ENCODE results near the gene KRTAP21-1. TPM values are rescaled to one million over a fixed set of nuclear protein-coding genes. Genes with fewer than 3 reads are reported as not detected.

KRTAP21-1 gene
- total RNA-seq, 1 donor from 2014 or later: not detected

Other genes with a start within 250 kb of the KRTAP21-1 start
- gene KRTAP19-6, start 213.6 kb downstream of the KRTAP21-1 start, total RNA-seq: not detected
- gene KRTAP19-7, start 194.1 kb downstream of the KRTAP21-1 start, total RNA-seq: not detected
- gene KRTAP22-2, start 165.0 kb downstream of the KRTAP21-1 start, total RNA-seq: not detected
- not detected for gene KRTAP6-3, start 163.0 kb downstream of the KRTAP21-1 start, total RNA-seq
- not detected for gene KRTAP6-2, start 156.5 kb downstream of the KRTAP21-1 start, total RNA-seq
- gene KRTAP22-1, start 154.3 kb downstream of the KRTAP21-1 start, total RNA-seq: not detected
- gene KRTAP6-1, start 141.5 kb downstream of the KRTAP21-1 start, total RNA-seq: not detected
- gene KRTAP20-1, start 139.0 kb downstream of the KRTAP21-1 start, total RNA-seq: not detected
- gene KRTAP20-4, start 134.8 kb downstream of the KRTAP21-1 start, total RNA-seq: not detected
- gene KRTAP20-2, start 120.2 kb downstream of the KRTAP21-1 start, total RNA-seq: not detected
- not detected for gene KRTAP20-3, start 112.6 kb downstream of the KRTAP21-1 start, total RNA-seq
- gene KRTAP21-3, start 36.7 kb downstream of the KRTAP21-1 start, total RNA-seq: not detected
- not detected for gene KRTAP21-2, start 8.2 kb downstream of the KRTAP21-1 start, total RNA-seq
- gene KRTAP8-1, start 57.8 kb upstream of the KRTAP21-1 start, total RNA-seq: not detected
- gene KRTAP7-1, start 74.3 kb upstream of the KRTAP21-1 start, total RNA-seq: not detected
- not detected for gene KRTAP11-1, start 126.2 kb upstream of the KRTAP21-1 start, total RNA-seq

All from sciatic nerve (tissue), 1 donor.